K562 treated with DMSO at 1 percent for 12 hours (cell line): Measurements from ENCODE around the gene FAM114A2. TPM values are rescaled to one million over a fixed set of nuclear protein-coding genes. Genes with fewer than 3 reads are reported as not detected.

Experiments
- total RNA-seq: library from RNA; unstranded; fragments of 300-600 nt; gene quantifications from 2 replicates; pipeline ENCODE4 v1.2.3, GENCODE V29; 2022; ENCODE audit not compliant: insufficient read depth

The FAM114A2 gene
- 14.1 and 18.1 TPM in 2 replicates for total RNA-seq

DNA sequence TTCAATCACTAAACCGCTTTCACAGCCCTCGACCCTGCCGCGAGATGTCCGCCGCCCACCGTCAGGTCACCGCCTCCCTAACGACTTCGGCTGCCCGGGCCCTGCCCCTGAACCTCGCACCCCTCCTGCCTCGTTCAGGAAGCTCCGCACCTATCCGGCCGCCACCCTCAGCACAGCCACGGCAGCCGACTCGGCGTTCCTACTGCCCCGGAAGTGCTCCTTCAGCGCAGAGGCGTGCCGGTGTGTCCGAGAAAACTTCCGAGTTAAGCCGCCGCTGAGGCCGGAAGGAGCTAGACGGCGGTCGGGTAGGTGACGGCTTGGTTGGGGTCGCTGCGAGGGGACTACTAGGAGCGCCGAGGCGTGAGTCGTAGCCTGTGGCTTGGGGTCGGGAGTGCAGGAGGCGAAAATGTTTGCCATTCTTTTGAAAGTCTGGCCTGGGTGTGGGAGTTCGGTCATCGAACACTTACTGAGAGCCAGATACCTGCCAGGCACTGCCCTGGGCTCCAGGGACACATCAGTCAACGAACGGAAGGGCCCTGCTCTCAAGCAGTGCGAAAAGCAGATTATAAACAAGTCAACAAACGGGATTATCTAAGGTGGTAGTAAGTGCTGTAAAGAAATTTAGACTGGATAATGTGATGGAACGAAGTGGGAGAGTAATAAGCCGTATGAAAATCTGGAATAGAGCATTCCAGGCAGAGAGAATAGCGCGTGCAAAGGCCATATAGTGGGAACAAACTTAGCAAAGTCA lies at the start of gene FAM114A2, which contains the start of gene MFAP3:
TSS of gene FAM114A2 (minus strand) at position 204 of the 751 bp plus-strand sequence. CDS start 3,957 bp downstream, outside the sequence.
TSS of gene MFAP3 (plus strand) at position 261 of the 751 bp plus-strand sequence. CDS start 10,756 bp downstream, outside the sequence.

Other genes starting within 250 kb of the FAM114A2 start
- 2.5 and 31.6 TPM in 2 replicates for gene MFAP3, start 57 bp upstream of the FAM114A2 start, total RNA-seq
- 6.2 and 19.0 TPM in 2 replicates for gene GALNT10, start 151.8 kb upstream of the FAM114A2 start, total RNA-seq